ENCODE data around the gene WDR33.

- TF ChIP-seq CTCF (IDR thresholded peaks at IDR 0.05) = no peak
- no peak for TF ChIP-seq POLR2A (IDR thresholded peaks at IDR 0.05)
Measured at GRCh38 chr2:127759931-127760330, 51.0 kb downstream of the WDR33 start.
